HG02798 (cell line): ENCODE data around the gene SLC9A3.

Experiments used
- ATAC-seq: cut with Tn5 transposase; IDR thresholded peaks from one replicate; pipeline ENCODE4 v1.9.1; 2021; ENCODE audit warnings: mild to moderate bottlenecking; ENCODE audit not compliant: unreplicated experiment, poor library complexity

SLC9A3 gene

GRCh38 chr5:556909-557441 lies 32.7 kb upstream of the SLC9A3 start:
- no peak for ATAC-seq

- ATAC-seq, result no peak
These were observed 30.9 kb upstream of the SLC9A3 start for GRCh38 chr5:555058-555623.

- ATAC-seq, result no peak
These were observed 30.2 kb upstream of the SLC9A3 start for GRCh38 chr5:554284-554988.

GRCh38 chr5:553874-554273 lies 29.6 kb upstream of the SLC9A3 start:
- ATAC-seq, result no peak

GRCh38 chr5:551406-551805 lies 27.2 kb upstream of the SLC9A3 start:
- no peak for ATAC-seq

- ATAC-seq, result no peak
These were observed 25.0 kb upstream of the SLC9A3 start for GRCh38 chr5:549229-549628.

- ATAC-seq, result no peak
These were observed 24.0 kb upstream of the SLC9A3 start for GRCh38 chr5:548256-548655.

- ATAC-seq, result no peak
These were observed 23.1 kb upstream of the SLC9A3 start for GRCh38 chr5:547086-547924.

- ATAC-seq, result no peak
These were observed 22.2 kb upstream of the SLC9A3 start for GRCh38 chr5:546376-546908.

- no peak for ATAC-seq
These were observed 21.6 kb upstream of the SLC9A3 start for GRCh38 chr5:545641-546375.

- ATAC-seq, result no peak
These were observed 20.6 kb upstream of the SLC9A3 start for GRCh38 chr5:544675-545355.

- peak; percentile 90 for ATAC-seq
These were observed 19.8 kb upstream of the SLC9A3 start for GRCh38 chr5:543755-544674.

- ATAC-seq, result no peak
These were observed 19.1 kb upstream of the SLC9A3 start for GRCh38 chr5:543351-543750.

GRCh38 chr5:542319-543311 lies 18.4 kb upstream of the SLC9A3 start:
- ATAC-seq, result no peak

- ATAC-seq, result no peak
These were observed 17.5 kb upstream of the SLC9A3 start for GRCh38 chr5:541539-542318.

- no peak for ATAC-seq
These were observed 16.8 kb upstream of the SLC9A3 start for GRCh38 chr5:540906-541538.
